ENCODE results near the gene SEL1L. TPM values are rescaled to one million over a fixed set of nuclear protein-coding genes. Genes with fewer than 3 reads are reported as not detected.

Gene SEL1L
- total and polyA plus RNA-seq, 7 donors, result 15.5 to 83.4 (median 45.2) TPM

GRCh38 chr14:81534510-81535074, 939 bp upstream of the SEL1L start:
- 88 to 93% (median 89%) methylated on average over 8 of the region's 8 CpGs for WGBS, 3 donors
- intact Hi-C loops (cut with DNase I), result no loop called here

GRCh38 chr14:81533212-81533535, 479 bp downstream of the SEL1L start:
- no peak for DNase-seq
- TF ChIP-seq CTCF (IDR thresholded peaks at IDR 0.05), result no peak
- H3K27me3 ChIP-seq (ENCODE audit: insufficient read depth in 3 of 3, low read length in 2 of 3), result no peaks in the 10 kb centered on the region
- peak overlapping the region; percentile 89 for H3K27ac ChIP-seq
- no peaks in the 10 kb centered on the region for H3K36me3 ChIP-seq (ENCODE audit: insufficient read depth in 1 of 2, low read depth in 1 of 2)
- WGBS, 3 donors, result 0 to 1% (median 0%) methylated on average over 10 of the region's 10 CpGs
- H3K9me3 ChIP-seq, result no peaks in the 10 kb centered on the region
- H3K4me3 ChIP-seq, result peak overlapping the region; percentile 97
- H3K4me1 ChIP-seq, result peaks cover 38% of the 10 kb centered on the region
- peak in 1 of 4 donors; percentile 1 for ATAC-seq
- intact Hi-C loops (cut with DNase I), result no loop called here

More at GRCh38 chr14:81534510-81535074, 939 bp upstream of the SEL1L start:
- ATAC-seq, result no peak
- Histone ChIP-seq H3K4me1 (peaks cover 32% of the 10 kb centered on the region), H3K27ac (peak overlapping the region; percentile 36), H3K9me3 (no peaks in the 10 kb centered on the region), H3K36me3 (ENCODE audit: insufficient read depth in 1 of 2, low read depth in 1 of 2) (no peaks in the 10 kb centered on the region), H3K27me3 (ENCODE audit: insufficient read depth in 3 of 3, low read length in 2 of 3) (peaks cover 0 to 1% (median 0%) of the 10 kb centered on the region in 3 donors), H3K4me3 (peak overlapping the region; percentile 97)
- TF ChIP-seq CTCF (IDR thresholded peaks at IDR 0.05), result no peak
- no peak for DNase-seq

- intact Hi-C loops (cut with DNase I), result no loop called here
- Histone ChIP-seq H3K4me1 (peaks cover 38% of the 10 kb centered on the region), H3K9me3 (no peaks in the 10 kb centered on the region), H3K27me3 (ENCODE audit: insufficient read depth in 3 of 3, low read length in 2 of 3) (no peaks in the 10 kb centered on the region), H3K36me3 (ENCODE audit: insufficient read depth in 1 of 2, low read depth in 1 of 2) (peaks cover 0 to 26% of the 10 kb centered on the region in 2 donors), H3K27ac (no peak overlapping the region), H3K4me3 (no peak overlapping the region)
- DNase-seq (no peak), ATAC-seq (no peak)
- TF ChIP-seq CTCF (IDR thresholded peaks at IDR 0.05), result no peak
- WGBS, 3 donors, result 45 to 61% (median 50%) methylated on average over 2 of the region's 2 CpGs
These were observed 4.3 kb downstream of the SEL1L start for GRCh38 chr14:81529391-81529790.

GRCh38 chr14:81525129-81525528, 8.5 kb downstream of the SEL1L start:
- Histone ChIP-seq H3K36me3 (ENCODE audit: insufficient read depth in 1 of 2, low read depth in 1 of 2) (peaks cover 0 to 67% of the 10 kb centered on the region in 2 donors), H3K4me1 (peaks cover 13% of the 10 kb centered on the region), H3K9me3 (no peaks in the 10 kb centered on the region), H3K4me3 (no peak overlapping the region), H3K27ac (no peak overlapping the region), H3K27me3 (ENCODE audit: insufficient read depth in 3 of 3, low read length in 2 of 3) (peaks cover 0 to 2% (median 0%) of the 10 kb centered on the region in 3 donors)
- 76 to 88% (median 81%) methylated on average over 1 of the region's 1 CpG for WGBS, 3 donors
- ATAC-seq, result no peak
- intact Hi-C loops (cut with DNase I), result no loop called here
- TF ChIP-seq CTCF (IDR thresholded peaks at IDR 0.05), result no peak
- DNase-seq, result no peak

- no peak for ATAC-seq
- Histone ChIP-seq H3K27me3 (ENCODE audit: insufficient read depth in 3 of 3, low read length in 2 of 3) (peaks cover 0 to 2% (median 0%) of the 10 kb centered on the region in 3 donors), H3K9me3 (no peaks in the 10 kb centered on the region), H3K27ac (no peak overlapping the region), H3K36me3 (ENCODE audit: insufficient read depth in 1 of 2, low read depth in 1 of 2) (peaks cover 0 to 70% of the 10 kb centered on the region in 2 donors), H3K4me3 (no peak overlapping the region), H3K4me1 (peaks cover 14% of the 10 kb centered on the region)
- 87 to 90% (median 89%) methylated on average over 2 of the region's 2 CpGs for WGBS, 3 donors
- no peak for DNase-seq
- no peak for TF ChIP-seq CTCF (IDR thresholded peaks at IDR 0.05)
- intact Hi-C loops (cut with DNase I), result no loop called here
These were observed 10.0 kb downstream of the SEL1L start for GRCh38 chr14:81523616-81524015.

Measured in psoas muscle (tissue), 8 donors.